Brain microvascular endothelial cell (primary cell): Measurements from ENCODE around the gene TEKT3.

Experiments used
- DNase-seq: peaks from one replicate; pipeline ENCODE4 v3.0.0-alpha.2; 2020
- H3K27ac ChIP-seq: fragments of 250-450 bp; sonication (Bioruptor Pico); 2 replicates; pipeline ENCODE4 v1.5.1; 2020; ENCODE audit warnings: mild to moderate bottlenecking, moderate library complexity
- H3K27me3 ChIP-seq: fragments of 250-450 bp; sonication (Bioruptor Pico); replicated peaks from 2 replicates; pipeline ENCODE4 v1.5.1; 2020; ENCODE audit warnings: mild to moderate bottlenecking
- H3K36me3 ChIP-seq: fragments of 250-450 bp; sonication (Bioruptor Pico); replicated peaks from 2 replicates; pipeline ENCODE4 v1.5.1; 2020; ENCODE audit warnings: mild to moderate bottlenecking
- H3K4me3 ChIP-seq: 2 replicates; pipeline ENCODE4 v1.5.1; 2011; ENCODE audit warnings: low read depth, mild to moderate bottlenecking, control low read depth, low read length, moderate library complexity
- in situ Hi-C: cut with HindIII; loops from 2 replicates; pipeline ENCODE4 v1.10.0; 2017; ENCODE audit warnings: low sequenced_read_pairs, low pct_ligation_motif_present
- TF ChIP-seq, protein P1 (sequence below): IDR thresholded peaks from 2 replicates; pipeline ENCODE4 v1.5.1; 2011; ENCODE audit warnings: low read depth, mild to moderate bottlenecking, moderate library complexity, low read length, control low read depth, inconsistent platforms; ENCODE audit errors: missing control alignments

Gene TEKT3

DNA sequence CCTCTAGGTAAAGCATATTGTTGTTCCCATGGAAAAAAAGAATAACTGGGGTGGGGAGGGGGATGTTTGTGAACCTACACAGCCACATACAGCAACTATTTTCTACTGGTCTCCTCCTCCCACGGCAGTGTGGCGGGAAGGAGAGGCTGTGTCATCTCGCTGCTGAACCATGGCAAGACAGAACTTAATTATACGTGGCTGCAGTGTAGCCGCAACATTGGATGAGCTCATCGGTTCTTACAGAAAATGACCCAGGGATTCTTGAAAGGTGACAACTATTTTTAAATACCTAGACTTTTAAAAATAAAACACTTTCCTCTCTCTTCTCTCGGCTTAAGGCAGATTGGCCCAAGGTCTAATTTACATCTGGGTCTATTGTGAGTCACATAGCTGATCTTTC lies 19.8 kb upstream of the TEKT3 start:
- H3K36me3 ChIP-seq, result no peaks in the 10 kb centered on the region
- TF ChIP-seq, protein P1, sequence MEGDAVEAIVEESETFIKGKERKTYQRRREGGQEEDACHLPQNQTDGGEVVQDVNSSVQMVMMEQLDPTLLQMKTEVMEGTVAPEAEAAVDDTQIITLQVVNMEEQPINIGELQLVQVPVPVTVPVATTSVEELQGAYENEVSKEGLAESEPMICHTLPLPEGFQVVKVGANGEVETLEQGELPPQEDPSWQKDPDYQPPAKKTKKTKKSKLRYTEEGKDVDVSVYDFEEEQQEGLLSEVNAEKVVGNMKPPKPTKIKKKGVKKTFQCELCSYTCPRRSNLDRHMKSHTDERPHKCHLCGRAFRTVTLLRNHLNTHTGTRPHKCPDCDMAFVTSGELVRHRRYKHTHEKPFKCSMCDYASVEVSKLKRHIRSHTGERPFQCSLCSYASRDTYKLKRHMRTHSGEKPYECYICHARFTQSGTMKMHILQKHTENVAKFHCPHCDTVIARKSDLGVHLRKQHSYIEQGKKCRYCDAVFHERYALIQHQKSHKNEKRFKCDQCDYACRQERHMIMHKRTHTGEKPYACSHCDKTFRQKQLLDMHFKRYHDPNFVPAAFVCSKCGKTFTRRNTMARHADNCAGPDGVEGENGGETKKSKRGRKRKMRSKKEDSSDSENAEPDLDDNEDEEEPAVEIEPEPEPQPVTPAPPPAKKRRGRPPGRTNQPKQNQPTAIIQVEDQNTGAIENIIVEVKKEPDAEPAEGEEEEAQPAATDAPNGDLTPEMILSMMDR, result no peak
- in situ Hi-C loops, result no loop called here
- peak; percentile 5 for DNase-seq
- no peak overlapping the region for H3K4me3 ChIP-seq
- H3K27ac ChIP-seq, result no peak overlapping the region
- H3K27me3 ChIP-seq, result no peaks in the 10 kb centered on the region

DNA sequence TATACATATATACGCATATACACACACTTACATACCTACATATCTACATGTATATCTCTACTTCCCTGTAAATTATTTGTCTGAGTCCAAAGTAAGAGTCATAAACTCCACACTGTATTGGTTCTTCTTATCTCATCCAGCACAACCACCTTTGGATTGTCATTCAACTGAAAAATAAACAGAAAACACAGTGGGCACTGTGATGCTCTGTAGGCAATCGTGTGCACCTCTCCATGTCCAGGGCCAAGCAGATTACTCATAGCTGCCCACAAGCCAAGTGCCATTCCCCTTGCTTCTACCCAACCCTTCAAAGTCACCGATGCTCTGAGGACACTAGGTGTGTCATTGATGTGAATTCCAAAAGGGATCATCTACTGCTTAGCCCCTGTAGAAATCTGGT lies 12.9 kb upstream of the TEKT3 start:
- Histone ChIP-seq H3K36me3 (no peaks in the 10 kb centered on the region), H3K27me3 (no peaks in the 10 kb centered on the region), H3K27ac (no peak overlapping the region), H3K4me3 (no peak overlapping the region)
- TF ChIP-seq, protein P1, result no peak
- in situ Hi-C loops, result no loop called here
- DNase-seq, result no peak

- in situ Hi-C loops, result no loop called here
- Histone ChIP-seq H3K27ac (no peak overlapping the region), H3K4me3 (no peak overlapping the region), H3K27me3 (no peaks in the 10 kb centered on the region), H3K36me3 (no peaks in the 10 kb centered on the region)
- peak; percentile 78 for DNase-seq
- TF ChIP-seq, protein P1, result no peak
These were observed 10.5 kb upstream of the TEKT3 start for GRCh38 chr17:15351925-15352324.

GRCh38 chr17:15351478-15351840 lies 10.1 kb upstream of the TEKT3 start:
- no peaks in the 10 kb centered on the region for H3K36me3 ChIP-seq
- H3K27me3 ChIP-seq, result no peaks in the 10 kb centered on the region
- TF ChIP-seq, protein P1, result no peak
- no peak overlapping the region for H3K4me3 ChIP-seq
- in situ Hi-C loops, result no loop called here
- no peak for DNase-seq
- H3K27ac ChIP-seq, result no peak overlapping the region

- H3K27ac ChIP-seq, result no peak overlapping the region
- in situ Hi-C loops, result no loop called here
- no peak overlapping the region for H3K4me3 ChIP-seq
- no peak for DNase-seq
- TF ChIP-seq, protein P1, result no peak
- no peaks in the 10 kb centered on the region for H3K27me3 ChIP-seq
- H3K36me3 ChIP-seq, result no peaks in the 10 kb centered on the region
These were observed 9.5 kb upstream of the TEKT3 start for GRCh38 chr17:15350777-15351477.

DNA sequence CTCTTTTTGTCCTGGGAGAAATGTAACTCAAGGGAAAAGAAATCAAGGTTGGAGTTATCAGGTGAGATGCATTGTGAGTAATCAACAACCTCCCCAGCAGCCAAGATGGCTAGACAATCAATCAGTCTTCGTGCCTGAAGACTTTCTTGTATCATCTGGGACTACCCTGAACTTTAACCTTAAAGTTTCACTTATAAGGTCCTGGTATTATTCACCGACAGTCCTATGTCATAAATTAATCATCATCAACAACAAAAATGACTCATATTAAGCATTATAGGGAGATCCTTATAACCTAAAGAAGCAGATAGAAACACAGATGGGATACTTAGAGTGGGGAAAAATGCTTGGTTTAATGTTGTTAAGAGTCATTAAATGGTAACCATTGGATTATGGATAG lies 7.7 kb upstream of the TEKT3 start:
- H3K4me3 ChIP-seq, result no peak overlapping the region
- H3K27ac ChIP-seq, result no peak overlapping the region
- no peaks in the 10 kb centered on the region for H3K36me3 ChIP-seq
- DNase-seq, result no peak
- TF ChIP-seq, protein P1, result no peak
- H3K27me3 ChIP-seq, result no peaks in the 10 kb centered on the region
- in situ Hi-C loops, result no loop called here
